GM21390 (cell line): ENCODE results near the gene RFXAP.

ENCODE experiments used
- ATAC-seq: cut with Tn5 transposase; IDR thresholded peaks from one replicate; pipeline ENCODE4 v1.9.1; 2021; ENCODE audit not compliant: unreplicated experiment

Gene RFXAP

DNA sequence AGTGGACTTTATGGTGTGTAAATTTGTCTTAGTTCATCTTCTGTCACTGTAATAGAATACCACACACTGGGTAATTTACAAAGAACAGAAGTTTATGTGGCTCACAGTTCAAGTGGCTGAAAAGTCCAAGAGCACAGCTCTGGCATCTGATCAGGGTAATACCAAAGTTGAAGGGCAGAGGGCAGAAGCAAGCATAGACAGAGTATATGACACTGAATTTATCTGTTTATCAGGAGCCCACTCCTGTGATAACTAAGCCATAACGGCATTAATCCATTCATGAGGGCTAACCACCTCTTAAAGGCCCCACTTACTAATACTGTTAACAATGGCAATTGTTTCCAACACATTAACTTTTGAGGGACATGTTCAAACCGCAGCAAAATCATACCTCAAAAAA lies 4.0 kb upstream of the RFXAP start:
- no peak for ATAC-seq

DNA sequence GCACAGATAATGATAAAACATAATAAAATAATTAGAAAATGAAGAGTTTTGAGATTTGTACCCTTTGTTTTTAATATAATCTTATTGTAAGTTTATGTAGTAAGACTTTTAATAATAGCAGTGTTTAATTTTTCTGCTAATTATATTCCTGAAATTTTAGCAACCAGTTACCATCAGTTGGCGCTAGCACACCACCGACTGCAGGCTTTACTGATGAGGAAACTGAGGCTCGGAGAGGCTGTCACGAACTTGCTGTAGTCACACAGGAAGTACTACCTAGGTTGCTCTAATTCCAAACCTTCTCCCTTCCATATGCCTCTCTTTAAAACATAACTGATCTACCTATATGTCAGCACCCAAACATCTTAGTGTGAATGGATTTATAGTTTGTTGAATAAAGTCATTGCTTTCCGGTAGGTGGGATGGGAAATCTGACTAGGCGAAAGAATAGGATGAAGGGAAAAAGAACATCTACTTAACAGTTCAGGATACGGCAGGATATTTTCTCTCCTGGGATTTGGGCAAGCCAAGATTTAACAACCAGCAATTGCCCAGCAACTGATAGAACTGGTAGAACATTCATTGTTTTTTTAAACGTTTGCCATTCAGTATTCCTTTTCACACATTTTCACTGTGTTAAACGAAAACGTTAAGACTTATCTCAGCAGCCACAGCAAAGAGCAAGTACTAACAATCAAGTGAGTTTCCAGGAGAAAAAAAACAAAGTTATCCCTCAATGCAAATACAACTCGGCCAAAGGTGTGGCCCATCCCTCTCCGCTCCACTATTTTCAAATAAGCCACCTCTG lies 822 bp upstream of the RFXAP start:
- ATAC-seq = no peak

DNA sequence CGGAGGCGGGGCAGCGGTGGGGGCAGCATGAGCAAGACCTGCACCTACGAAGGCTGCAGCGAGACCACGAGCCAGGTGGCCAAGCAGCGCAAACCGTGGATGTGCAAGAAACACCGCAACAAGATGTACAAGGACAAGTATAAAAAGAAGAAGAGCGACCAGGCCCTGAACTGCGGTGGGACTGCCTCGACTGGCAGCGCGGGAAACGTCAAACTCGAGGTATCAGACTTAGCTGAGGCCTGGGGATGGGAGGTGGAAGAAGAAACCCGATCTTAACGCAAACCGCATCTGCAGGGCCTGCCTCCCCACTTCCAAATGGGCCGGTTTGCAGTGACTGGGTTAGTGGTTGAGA lies 693 bp downstream of the RFXAP start:
- ATAC-seq = peak; percentile 12

DNA sequence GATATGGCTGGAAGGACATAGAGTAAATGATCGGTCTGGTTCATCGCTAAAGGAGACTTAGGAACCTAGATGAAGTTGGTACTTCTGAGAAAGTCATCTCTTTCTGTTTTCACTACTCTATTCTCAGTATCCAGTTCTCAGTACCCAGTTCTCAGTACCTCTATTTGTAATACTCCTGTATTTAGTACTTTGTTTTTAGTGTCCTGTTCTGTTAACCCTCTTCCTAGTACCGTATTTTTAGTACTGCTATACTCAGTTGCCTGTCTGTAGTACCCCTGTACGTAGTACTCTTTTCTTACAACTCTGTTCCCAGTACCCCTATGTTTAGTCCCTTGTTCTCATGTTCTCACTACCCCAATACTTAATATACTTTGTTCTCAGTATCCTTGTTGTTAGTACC lies 1.2 kb downstream of the RFXAP start:
- ATAC-seq = peak; percentile 50

DNA sequence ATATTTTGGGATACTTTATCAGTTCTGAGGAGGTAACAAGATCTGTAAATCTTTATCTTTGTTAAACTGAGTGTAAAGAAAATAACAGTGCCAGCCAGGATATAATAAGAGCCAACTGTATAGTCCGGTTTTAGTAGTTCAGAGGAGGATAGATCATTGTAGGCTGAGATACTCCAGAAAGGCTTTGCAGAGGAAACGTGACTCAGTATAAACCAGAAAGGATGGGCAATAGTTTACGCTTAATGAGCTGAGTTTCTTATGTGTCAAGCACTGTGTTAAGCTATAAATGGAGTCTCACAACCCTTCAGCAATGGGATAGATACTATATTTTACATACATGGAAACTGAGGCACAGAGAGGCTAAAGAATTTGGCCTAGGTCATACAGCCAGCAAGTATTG lies 3.8 kb downstream of the RFXAP start:
- ATAC-seq = no peak

DNA sequence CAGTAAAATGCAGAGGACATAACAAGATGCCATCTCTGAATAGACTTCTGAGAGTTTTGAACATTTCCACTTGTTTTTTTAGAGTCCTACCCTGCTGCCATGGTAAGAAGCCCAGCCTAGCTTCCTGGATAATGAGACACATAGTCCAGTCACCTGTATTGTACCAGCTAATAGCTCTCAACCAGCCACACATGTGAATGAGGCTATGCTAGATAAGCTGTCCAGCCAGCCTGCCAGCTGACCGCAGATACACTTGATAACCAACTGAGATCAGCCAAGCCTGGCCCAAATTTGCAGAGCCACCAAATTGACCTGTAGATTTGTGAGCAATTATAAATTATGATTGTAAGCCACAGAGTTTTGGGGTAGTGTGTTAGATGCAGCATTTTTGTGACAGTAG lies 10.7 kb downstream of the RFXAP start:
- no peak for ATAC-seq

DNA sequence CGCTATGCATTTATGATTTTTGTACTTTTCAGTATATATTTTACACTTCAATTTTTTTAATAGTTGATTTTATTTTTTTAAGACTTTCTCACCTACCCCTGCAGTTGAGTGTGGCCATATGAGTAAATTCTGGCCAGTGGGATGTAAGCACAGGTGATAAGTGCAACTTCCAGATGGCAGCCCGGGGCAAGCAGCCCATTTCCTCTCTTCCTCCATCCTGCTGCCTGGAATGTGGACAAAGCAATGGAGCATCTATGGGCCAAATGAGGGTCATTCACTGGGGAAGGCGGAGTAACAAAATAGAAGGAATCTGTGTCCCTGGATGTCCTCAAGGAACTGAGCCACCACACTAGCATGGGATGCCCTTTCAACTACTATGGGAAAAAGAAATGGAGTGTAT lies 12.3 kb downstream of the RFXAP start:
- ATAC-seq = no peak

DNA sequence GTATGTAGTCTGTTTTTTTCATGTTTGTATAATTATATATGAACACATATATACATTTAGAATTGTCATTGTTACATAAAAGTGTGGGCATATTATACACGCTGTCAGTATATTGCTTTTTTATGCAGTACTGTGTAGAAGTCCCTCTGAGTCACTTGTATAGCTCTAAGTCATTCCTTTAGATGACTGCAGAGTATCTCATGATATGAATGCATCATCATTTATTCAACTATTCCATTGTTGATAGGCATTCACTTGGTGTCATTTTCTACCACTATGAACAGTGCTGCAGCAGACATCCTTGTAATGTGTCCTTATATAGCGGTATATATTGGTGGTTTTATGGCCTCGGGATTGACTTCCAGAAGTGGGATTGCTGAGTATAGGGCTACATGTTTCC lies 15.3 kb downstream of the RFXAP start:
- no peak for ATAC-seq

DNA sequence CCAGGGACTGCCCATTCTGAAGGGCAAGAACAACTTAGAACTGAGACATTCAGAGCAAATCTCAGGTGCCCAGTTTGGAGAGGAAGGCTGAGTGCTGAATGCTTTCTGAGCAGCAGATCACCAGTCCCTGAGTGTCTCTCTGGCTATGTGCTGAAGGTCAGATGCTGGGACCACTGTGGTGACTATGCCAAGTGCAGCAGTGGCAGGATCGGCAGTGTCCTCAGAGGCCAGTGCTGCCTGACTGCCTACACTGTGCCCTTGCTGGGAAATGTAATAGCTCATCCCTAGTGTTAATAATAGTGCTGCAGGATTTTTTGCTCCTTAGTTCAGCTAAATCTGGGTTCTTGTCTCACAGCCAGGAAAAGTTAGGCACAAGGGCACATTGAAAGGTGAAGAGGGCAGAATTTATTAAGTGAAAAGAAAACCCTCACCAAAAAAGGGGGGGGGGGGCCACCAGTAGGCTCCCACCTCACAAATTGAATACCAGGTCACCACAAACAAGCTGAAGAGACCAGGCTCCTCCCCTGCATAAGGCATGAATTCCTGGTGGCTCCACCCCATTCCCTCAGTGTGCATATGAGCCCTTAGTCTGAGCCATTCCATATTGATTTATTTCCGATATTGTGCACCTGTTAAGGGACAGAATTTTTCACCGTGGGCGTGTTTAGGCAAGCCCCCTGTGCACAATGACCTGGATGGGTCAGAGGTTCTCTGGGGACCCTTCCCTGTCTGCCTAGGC lies 18.5 kb downstream of the RFXAP start:
- ATAC-seq = no peak

DNA sequence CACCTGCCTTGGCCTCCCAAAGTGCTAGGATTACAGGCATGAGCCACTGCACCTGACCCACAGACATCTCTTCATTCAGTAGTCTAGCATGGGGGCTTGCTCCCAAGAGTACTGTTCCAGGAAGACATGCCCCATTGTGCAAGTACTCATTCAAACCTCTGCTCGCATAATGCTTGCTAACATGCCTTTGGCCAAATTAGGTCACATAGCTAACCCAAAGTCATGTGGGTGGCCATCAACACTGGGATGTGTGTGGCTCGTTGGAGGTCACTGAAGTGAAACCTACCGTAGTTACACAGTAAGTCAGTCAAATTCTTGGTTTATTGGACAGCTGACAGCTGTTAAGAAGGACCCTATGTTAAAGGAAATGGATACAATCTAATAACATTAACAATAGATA lies 20.3 kb downstream of the RFXAP start:
- ATAC-seq = no peak

DNA sequence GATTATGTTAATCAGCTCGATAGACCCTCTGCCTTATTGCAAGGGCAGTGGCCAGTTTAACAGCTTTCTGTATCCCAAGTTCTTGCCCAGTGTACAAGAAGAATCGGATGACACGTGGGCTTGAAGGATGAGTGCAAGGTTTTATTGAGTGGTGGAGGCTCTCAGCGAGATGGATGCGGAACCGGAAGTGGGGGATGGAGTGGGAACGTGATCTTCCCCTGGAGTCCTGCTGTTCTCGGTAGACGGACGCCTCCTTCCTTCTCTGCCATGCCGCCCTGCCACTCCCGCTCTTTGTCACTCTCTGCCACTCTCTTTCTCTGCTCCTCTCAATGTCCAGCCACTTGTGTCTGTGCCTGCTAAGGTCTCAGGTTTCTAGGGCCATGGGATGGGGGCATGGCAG lies 21.0 kb downstream of the RFXAP start:
- ATAC-seq = no peak

DNA sequence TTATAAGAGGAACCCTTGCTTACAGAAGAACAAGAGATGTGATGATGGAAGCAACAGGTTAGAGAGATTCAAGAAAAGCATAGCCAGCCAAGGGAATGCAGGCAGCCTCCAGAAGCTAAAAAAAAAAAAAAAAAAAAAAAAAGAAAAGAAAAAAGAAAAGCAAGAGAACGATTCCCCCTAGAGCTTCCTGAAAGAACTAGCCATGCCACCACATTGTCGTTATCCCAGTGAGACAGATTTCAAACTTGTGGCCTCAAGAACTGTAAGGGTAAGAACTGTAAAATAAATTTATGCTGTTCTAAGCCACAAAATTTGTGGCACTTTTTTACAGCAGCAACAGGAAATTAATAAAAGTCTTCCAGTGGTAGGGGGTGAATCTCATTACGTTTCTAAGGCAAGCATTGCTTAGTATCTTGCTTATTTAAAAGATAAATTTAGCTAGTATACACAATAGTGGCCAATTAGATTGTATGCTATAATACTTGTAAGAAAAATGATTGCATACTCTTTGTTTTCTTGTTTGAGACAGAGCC lies 21.8 kb downstream of the RFXAP start:
- ATAC-seq = no peak

DNA sequence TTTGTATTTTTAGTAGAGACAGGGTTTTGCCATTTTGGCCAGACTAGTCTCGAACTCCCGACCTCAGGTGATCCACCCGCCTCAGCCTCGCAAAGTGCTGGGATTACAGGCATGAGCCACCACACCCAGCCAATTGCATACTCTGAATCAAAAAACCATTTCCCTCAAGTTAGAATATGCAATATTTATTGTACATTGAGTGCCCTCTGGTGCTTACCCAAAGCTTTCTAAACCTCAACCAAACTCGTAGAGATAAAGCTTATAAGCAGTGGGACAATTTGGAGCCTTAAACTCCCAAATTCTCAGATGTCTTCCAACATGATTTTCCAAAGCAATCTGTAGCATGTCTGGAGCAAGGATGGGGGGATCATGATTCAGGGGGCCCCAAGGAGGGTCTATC lies 22.4 kb downstream of the RFXAP start:
- no peak for ATAC-seq

DNA sequence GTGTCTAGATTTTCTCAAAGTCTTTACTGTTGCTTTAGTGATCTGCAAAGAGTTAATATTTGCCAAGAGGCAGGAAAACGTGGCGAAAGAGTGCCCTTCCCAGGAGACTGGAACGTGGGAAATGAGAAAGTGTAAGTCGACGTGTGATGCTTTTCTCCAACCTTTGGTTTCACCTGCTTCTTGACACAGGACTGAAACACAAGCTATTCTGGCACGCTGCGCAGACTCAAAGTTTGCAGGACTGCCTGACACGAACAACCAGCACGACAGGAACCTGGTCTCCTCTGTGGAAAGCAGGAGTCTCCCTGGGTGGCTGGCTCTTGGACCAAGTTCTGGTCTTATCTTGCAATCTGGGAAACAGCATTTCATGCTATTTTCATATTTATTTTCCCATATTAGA lies 28.6 kb downstream of the RFXAP start:
- ATAC-seq = no peak

DNA sequence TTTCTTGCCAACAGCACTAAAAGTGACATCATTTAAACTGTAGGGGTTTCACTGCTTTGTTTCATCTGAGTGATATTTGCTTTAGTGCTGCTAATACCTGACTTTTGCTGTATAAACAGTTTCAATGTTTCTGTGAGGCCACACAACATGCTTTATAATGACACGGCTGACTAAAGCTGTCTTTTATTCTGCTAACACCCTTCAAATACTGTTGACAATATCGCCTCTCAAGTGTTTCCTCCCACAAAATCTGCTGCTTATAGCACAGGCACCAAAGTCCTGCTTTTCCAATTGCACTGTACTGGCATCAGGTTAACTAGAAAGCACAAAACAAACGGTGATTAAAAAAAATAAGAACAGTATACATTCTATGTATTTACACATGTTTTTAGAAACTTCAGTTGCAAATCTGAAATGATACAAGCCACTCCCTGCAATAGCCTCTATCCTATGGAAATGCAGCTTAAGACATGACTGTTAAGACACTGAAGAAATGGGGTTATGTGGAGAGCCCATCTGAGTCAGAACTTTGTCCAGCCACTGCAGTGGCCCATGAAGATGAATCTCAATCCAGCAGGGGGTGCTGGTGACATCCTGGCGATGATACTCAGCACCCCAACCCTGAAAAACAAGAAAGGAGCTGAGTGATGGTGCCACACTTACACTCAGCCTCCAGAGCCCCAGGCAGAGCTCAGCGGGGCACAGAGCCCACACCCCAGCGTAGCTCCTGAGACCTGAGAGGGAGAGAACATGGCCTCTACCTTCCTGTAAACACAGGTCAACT lies 29.4 kb downstream of the RFXAP start:
- ATAC-seq = no peak

DNA sequence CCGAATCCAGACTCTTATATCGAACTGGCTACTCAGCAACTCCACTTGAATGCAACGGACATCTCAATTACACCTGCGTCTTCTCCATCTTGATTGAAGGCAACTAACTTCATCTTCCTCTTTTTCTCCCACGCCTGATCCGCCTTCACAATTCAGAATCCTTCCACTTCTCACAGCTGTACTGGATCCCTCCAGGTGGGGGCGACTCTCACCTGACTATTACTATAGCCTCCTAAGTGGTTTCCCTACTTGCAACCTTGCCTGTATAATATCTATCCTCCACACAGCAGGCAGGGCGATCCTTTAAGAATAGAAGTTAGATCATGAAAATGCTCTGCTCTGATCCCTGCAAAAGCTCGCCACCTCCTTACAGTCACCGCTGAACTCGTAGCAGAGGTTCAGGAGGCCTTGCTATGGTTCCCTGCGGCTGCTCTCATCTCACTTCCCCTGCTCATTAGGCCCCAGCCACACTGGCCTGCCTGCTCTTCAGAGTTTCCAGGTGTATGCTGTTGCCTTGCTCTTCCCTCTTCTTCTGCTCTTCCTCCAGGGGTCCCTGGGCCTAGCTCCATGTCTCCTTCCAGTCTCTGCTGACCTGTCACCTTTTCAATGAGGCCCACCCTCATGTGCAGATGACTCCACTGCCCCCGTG lies 31.9 kb downstream of the RFXAP start:
- ATAC-seq = no peak

DNA sequence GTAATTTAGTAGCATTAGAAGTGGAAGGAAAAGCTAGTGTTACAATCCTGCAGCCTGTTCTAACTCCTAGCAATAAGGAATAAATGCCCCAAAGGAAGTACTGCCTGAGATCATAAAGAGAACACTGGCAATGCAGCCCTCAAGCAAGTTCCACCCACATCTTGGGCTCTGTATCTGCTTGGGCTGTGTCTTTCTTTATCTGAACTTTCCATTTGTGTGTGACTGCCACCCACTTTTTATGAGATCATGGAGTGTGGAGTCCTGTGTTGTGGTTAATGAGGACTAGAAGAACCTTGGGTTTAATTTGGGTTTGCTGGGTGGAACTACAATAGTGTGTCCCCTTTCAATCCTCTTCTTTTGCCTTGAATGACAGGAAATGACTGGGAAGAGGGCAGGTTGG lies 38.2 kb downstream of the RFXAP start:
- no peak for ATAC-seq

DNA sequence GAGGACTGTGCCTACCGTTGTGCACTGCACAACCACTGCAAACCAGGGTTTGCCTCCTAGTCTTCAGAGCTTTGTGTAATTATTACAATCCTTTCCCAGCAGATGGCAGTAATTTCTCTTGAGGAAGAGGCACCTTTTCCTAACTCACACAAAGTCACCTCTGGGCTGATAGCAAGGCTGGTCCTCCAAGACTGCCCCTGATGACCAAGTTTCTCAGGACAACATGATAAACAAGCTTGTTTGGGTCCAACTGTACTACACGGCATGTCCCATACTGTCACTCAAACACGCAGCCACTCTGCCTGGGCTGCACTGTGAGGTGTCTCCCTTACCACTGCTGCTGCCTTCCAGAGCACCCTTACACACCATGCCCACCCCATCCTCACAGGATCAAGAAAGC lies 39.3 kb downstream of the RFXAP start:
- ATAC-seq = peak; percentile 74

DNA sequence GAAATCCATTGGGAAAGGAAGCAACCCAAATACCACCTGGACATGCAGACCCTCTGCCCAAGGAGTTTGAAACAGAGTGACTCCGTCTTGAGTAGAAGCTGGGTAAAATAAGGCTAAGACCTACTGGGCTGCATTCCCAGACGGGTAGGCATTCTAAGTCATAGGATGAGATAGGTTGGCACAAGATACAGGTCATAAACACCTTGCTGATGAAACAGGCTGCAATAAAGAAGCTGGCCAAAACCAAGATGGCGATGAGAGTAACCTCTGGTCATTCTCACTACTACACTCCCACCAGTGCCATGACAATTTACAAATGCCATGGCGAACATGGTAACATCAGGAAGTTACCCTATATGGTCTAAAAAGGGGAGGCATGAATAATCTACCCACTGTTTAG lies 40.2 kb downstream of the RFXAP start:
- ATAC-seq = no peak

DNA sequence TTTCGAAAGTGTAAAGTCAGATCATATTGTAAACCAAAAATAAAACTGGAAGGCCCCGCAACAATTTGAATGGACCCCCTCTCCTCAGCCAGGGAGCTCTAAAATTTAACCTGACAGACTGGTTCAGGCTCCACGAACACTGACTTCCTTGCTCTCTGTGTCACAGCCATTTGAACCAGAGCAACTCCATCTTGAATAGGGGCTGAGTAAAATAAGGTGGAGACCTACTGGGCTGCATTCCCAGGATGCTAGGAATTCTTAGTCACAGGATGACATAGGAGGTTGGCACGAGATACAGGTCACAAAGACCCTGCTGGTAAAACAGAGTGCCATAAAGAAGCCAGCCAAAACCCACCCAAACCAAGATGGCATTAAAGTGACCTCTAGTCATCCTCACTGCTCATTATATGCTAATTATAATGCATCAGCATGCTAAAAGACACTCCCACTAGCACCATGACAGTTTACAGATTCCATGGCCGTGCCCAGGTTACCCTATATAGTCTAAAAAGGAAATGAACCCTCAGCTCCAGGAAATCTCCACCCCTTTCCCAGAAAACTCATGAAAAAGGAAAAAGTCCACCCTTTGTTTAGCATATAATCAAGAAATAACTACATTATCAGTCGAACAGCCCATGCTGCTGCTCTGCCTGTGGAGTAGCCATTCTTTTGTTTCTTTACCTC lies 43.1 kb downstream of the RFXAP start:
- ATAC-seq = no peak

DNA sequence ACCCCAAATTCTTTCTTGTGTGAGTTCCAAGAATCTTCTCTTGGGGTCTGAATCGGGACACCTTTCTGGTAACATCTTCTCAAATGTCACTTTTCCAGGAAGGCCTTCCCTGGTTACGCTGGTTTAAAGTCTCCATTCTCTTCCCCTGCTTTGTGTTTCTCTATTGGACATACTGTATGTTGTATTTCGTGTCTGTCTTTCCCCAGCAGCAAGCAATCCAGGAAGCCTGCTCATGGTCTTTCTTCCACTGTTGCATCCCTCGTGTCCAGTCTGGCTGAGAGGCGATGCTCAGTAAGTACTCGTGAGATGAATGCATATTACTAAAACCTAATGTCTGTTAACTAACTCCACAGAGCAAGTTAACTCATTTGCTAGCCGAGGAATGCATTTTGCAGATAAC lies 43.7 kb downstream of the RFXAP start:
- no peak for ATAC-seq
